Liver (tissue), 9 donors: ENCODE measurements around the gene AOPEP. TPM values are rescaled to one million over a fixed set of nuclear protein-coding genes. Genes with fewer than 3 reads are reported as not detected.

ENCODE experiments used
- DNase-seq: peaks from one replicate; pipeline ENCODE4 v3.0.0-alpha.2; 2017; ENCODE audit warnings: low spot score
- H3K27ac ChIP-seq, 2 donors: one replicate each; pipeline ENCODE4 v1.7.0; 2013; ENCODE audit warnings: inconsistent platforms in 2 of 2, low read length in 2 of 2, control low read depth in 1 of 2, low read depth in 1 of 2, mild to moderate bottlenecking in 1 of 2
- H3K27me3 ChIP-seq, 4 donors: one replicate each; pipeline versions ENCODE4 v1.6.1 to v1.7.0; 2013; ENCODE audit warnings: low read length in 3 of 4, inconsistent platforms in 1 of 4, mild to moderate bottlenecking in 1 of 4, moderate library complexity in 1 of 4; ENCODE audit not compliant: control insufficient read depth in 4 of 4, insufficient read depth in 4 of 4
- H3K36me3 ChIP-seq, 4 donors: one replicate each; pipeline versions ENCODE4 v1.6.1 to v1.7.0; 2013; ENCODE audit warnings: low read length in 3 of 4, mild to moderate bottlenecking in 3 of 4, low read depth in 1 of 4, moderate library complexity in 1 of 4; ENCODE audit not compliant: control insufficient read depth in 4 of 4, insufficient read depth in 3 of 4
- H3K4me1 ChIP-seq, 4 donors: one replicate each; pipeline versions ENCODE4 v1.6.1 to v1.7.0; 2013; ENCODE audit warnings: low read length in 3 of 4, mild to moderate bottlenecking in 3 of 4, moderate library complexity in 1 of 4; ENCODE audit not compliant: control insufficient read depth in 4 of 4, insufficient read depth in 4 of 4
- H3K4me3 ChIP-seq, 3 donors: one replicate each; pipeline versions ENCODE4 v1.6.1 to v1.7.0; 2013; ENCODE audit warnings: low read length in 3 of 3, control low read depth in 1 of 3, low read depth in 1 of 3, mild to moderate bottlenecking in 1 of 3
- H3K9ac ChIP-seq, 2 donors: one replicate each; pipeline ENCODE4 v1.7.0; 2013; ENCODE audit warnings: low read length in 2 of 2, mild to moderate bottlenecking in 2 of 2, moderate library complexity in 2 of 2, control low read depth in 1 of 2, low read depth in 1 of 2
- H3K9me3 ChIP-seq, 4 donors: one replicate each; pipeline versions ENCODE4 v1.6.1 to v1.7.0; 2013; ENCODE audit warnings: low read length in 3 of 4; ENCODE audit not compliant: control insufficient read depth in 4 of 4
- ATF3 ChIP-seq: IDR thresholded peaks from 2 replicates; pipeline ENCODE4 v1.6.1; 2016; ENCODE audit warnings: antibody characterized with exemption
- EGR1 ChIP-seq, 2 donors: IDR thresholded peaks; 2 replicates each; pipeline ENCODE4 v1.6.1; 2016 to 2018; ENCODE audit warnings: antibody characterized with exemption in 2 of 2, low read depth in 2 of 2
- FOXA1 ChIP-seq: IDR thresholded peaks from 2 replicates; pipeline ENCODE4 v1.6.1; 2016; ENCODE audit warnings: antibody characterized with exemption
- FOXA2 ChIP-seq: IDR thresholded peaks from 2 replicates; pipeline ENCODE4 v1.6.1; 2016; ENCODE audit warnings: antibody characterized with exemption
- GABPA ChIP-seq, 2 donors: IDR thresholded peaks in 1 of 2; conservative IDR thresholded peaks in 1 of 2; 2 replicates each; pipeline ENCODE4 v1.6.1; 2016; ENCODE audit warnings: antibody characterized with exemption in 2 of 2, mild to moderate bottlenecking in 1 of 2, moderate library complexity in 1 of 2
- HNF4A ChIP-seq, 2 donors: conservative IDR thresholded peaks; 2 replicates each; pipeline ENCODE4 v1.6.1; 2016; ENCODE audit warnings: antibody characterized with exemption in 2 of 2, mild to moderate bottlenecking in 2 of 2
- HNF4G ChIP-seq: IDR thresholded peaks from 2 replicates; pipeline ENCODE4 v1.6.1; 2016; ENCODE audit warnings: antibody characterized with exemption
- JUND ChIP-seq, 2 donors: IDR thresholded peaks; 2 replicates each; pipeline ENCODE4 v1.6.1; 2016; ENCODE audit warnings: antibody characterized with exemption in 2 of 2
- MAX ChIP-seq: IDR thresholded peaks from 2 replicates; pipeline ENCODE4 v1.6.1; 2016; ENCODE audit warnings: antibody characterized with exemption
- NR2F2 ChIP-seq: IDR thresholded peaks from 2 replicates; pipeline ENCODE4 v1.6.1; 2016; ENCODE audit warnings: antibody characterized with exemption
- RAD21 ChIP-seq, 2 donors: IDR thresholded peaks; 2 replicates each; pipeline ENCODE4 v1.6.1; 2016; ENCODE audit warnings: antibody characterized with exemption in 2 of 2, mild to moderate bottlenecking in 2 of 2
- REST ChIP-seq: IDR thresholded peaks from 2 replicates; pipeline ENCODE4 v1.6.1; 2016; ENCODE audit warnings: antibody characterized with exemption, mild to moderate bottlenecking
- RXRA ChIP-seq, 2 donors: IDR thresholded peaks; 2 replicates each; pipeline ENCODE4 v1.6.1; 2017 to 2018; ENCODE audit warnings: antibody characterized with exemption in 2 of 2, mild to moderate bottlenecking in 1 of 2
- SP1 ChIP-seq: IDR thresholded peaks from 2 replicates; pipeline ENCODE4 v1.6.1; 2018; ENCODE audit warnings: antibody characterized with exemption, mild to moderate bottlenecking
- ZBTB33 ChIP-seq: IDR thresholded peaks from 2 replicates; pipeline ENCODE4 v1.6.1; 2016; ENCODE audit warnings: antibody characterized with exemption
- WGBS: extraction: QIAGEN DNeasy Blood & Tissue Kit; methylation state at CpG from one replicate; pipeline ENCODE4 v1.1.7; 2013; 5-methylcytosine and 5-hydroxymethylcytosine counted together
- polyA plus RNA-seq, 2 donors: library from polyadenylated mRNA; stranded (reverse) in 1 of 2; unstranded in 1 of 2; fragments of 200-250 nt in 1 of 2; fragments of >200 nt in 1 of 2; fragmentation: Nextera tagmentation in 1 of 2; extraction: Ambion mirVana in 1 of 2; gene quantifications; one replicate each; pipeline versions ENCODE4 v1.2.1 to v1.2.3, GENCODE V29; 2013 to 2015
- total RNA-seq, 2 donors: library from RNA; depleted of rRNA; stranded (reverse); fragments of >200 nt; gene quantifications; one replicate each; pipeline ENCODE4 v1.2.3, GENCODE V29; 2014
- donor health status: healthy.
- donor health status: healthy.
- donor health status: healthy.
- donor health status: healthy.
- donor health status: healthy.

AOPEP gene
- total and polyA plus RNA-seq, 4 donors: 22.2 to 77.1 (median 34.8) TPM

- Histone ChIP-seq H3K9ac (no peak overlapping the region), H3K9me3 (no peaks in the 10 kb centered on the region), H3K36me3 (peaks cover 6 to 75% (median 36%) of the 10 kb centered on the region in 4 donors), H3K27ac (no peak overlapping the region), H3K4me1 (no peaks in the 10 kb centered on the region), H3K27me3 (no peaks in the 10 kb centered on the region), H3K4me3 (no peak overlapping the region)
- WGBS: 90% methylated on average over 13 of the region's 13 CpGs
- DNase-seq: no peak
- TF ChIP-seq FOXA2: no peak
- no peak for TF ChIP-seq EGR1 (IDR thresholded peaks at IDR 0.05; ENCODE audit: low read depth in 2 of 2)
- no peak for TF ChIP-seq HNF4A (conservative IDR thresholded peaks at IDR 0.05)
- no peak for TF ChIP-seq ATF3
- no peak for TF ChIP-seq NR2F2
- TF ChIP-seq RAD21 (IDR thresholded peaks at IDR 0.05): no peak
- no peak for TF ChIP-seq HNF4G
- no peak for TF ChIP-seq SP1
- TF ChIP-seq MAX: no peak
- TF ChIP-seq FOXA1: no peak
- no peak for TF ChIP-seq REST
- TF ChIP-seq JUND (IDR thresholded peaks at IDR 0.05): no peak
- no peak for TF ChIP-seq RXRA (IDR thresholded peaks at IDR 0.05)
These were observed 379.2 kb downstream of the AOPEP start for GRCh38 chr9:95105519-95106287.

- H3K9ac ChIP-seq: no peak overlapping the region
- no peaks in the 10 kb centered on the region for H3K4me1 ChIP-seq
- H3K9me3 ChIP-seq: no peaks in the 10 kb centered on the region
- no peak for TF ChIP-seq SP1
- no peak for TF ChIP-seq GABPA (IDR thresholded peaks at IDR 0.05 in 1 of 2, conservative IDR thresholded peaks at IDR 0.05 in 1 of 2)
- no peak for TF ChIP-seq MAX
- TF ChIP-seq HNF4A (conservative IDR thresholded peaks at IDR 0.05): no peak
- TF ChIP-seq RAD21 (IDR thresholded peaks at IDR 0.05): no peak
- TF ChIP-seq ZBTB33: no peak
- no peak for TF ChIP-seq HNF4G
- H3K4me3 ChIP-seq: no peak overlapping the region
- 90% methylated on average over 18 of the region's 18 CpGs for WGBS
- no peaks in the 10 kb centered on the region for H3K27me3 ChIP-seq
- H3K36me3 ChIP-seq: peaks cover 12 to 75% (median 33%) of the 10 kb centered on the region in 4 donors
- no peak overlapping the region for H3K27ac ChIP-seq
- DNase-seq: no peak
These were observed 380.7 kb downstream of the AOPEP start for GRCh38 chr9:95107001-95107749.
